CD4-positive, alpha-beta memory T cell (primary cell): Measurements from ENCODE around the gene NOP56. TPM values are rescaled to one million over a fixed set of nuclear protein-coding genes. Genes with fewer than 3 reads are reported as not detected.

Source experiments
- CTCF ChIA-PET: fragments of 350-600 bp; sonication (Branson Sonifier 250); formaldehyde crosslinking; loops from one replicate; lab custom pipeline; 2021; ENCODE audit warnings: inconsistent platforms; ENCODE audit not compliant: partially characterized antibody; lab: Charles Lee
- POLR2A ChIA-PET: fragments of 350-600 bp; sonication (Branson Sonifier 250); formaldehyde crosslinking; loops from one replicate; lab custom pipeline; 2021; ENCODE audit not compliant: partially characterized antibody; lab: Charles Lee
- DNase-seq, 5 donors: peaks; one replicate each; pipeline versions ENCODE4 v3.0.0 to v3.0.0-alpha.2; 2020 to 2022; ENCODE audit warnings: mixed read lengths in 1 of 5
- H3K27ac ChIP-seq: one replicate; pipeline ENCODE4 v1.7.0; 2013; ENCODE audit warnings: low read depth, low read length
- H3K27me3 ChIP-seq: 2 replicates; pipeline ENCODE4 v1.7.0; 2013; ENCODE audit warnings: mild to moderate bottlenecking, low read length, moderate library complexity; ENCODE audit not compliant: insufficient read depth
- H3K36me3 ChIP-seq: 2 replicates; pipeline ENCODE4 v1.7.0; 2013; ENCODE audit warnings: mild to moderate bottlenecking, low read length, moderate library complexity; ENCODE audit not compliant: insufficient read depth
- H3K4me1 ChIP-seq: 2 replicates; pipeline ENCODE4 v1.7.0; 2013; ENCODE audit warnings: mild to moderate bottlenecking, low read length, moderate library complexity; ENCODE audit not compliant: insufficient read depth
- H3K4me3 ChIP-seq, 2 donors: one replicate each; pipeline ENCODE4 v1.7.0; 2013; ENCODE audit warnings: low read length in 2 of 2, mild to moderate bottlenecking in 1 of 2
- H3K9me3 ChIP-seq, 2 donors: one replicate each; pipeline ENCODE4 v1.7.0; 2013; ENCODE audit warnings: low read length in 2 of 2, control low read depth in 1 of 2; ENCODE audit not compliant: control insufficient read depth in 1 of 2
- H3K27ac Mint-ChIP-seq, 7 donors: one replicate each; pipeline ENCODE4 v1.8.0; 2020 to 2021; ENCODE audit warnings: mixed read lengths in 7 of 7, mild to moderate bottlenecking in 6 of 7, inconsistent platforms in 3 of 7, moderate library complexity in 3 of 7
- H3K27me3 Mint-ChIP-seq, 2 donors: one replicate each; pipeline ENCODE4 v1.8.0; 2020 to 2021; ENCODE audit warnings: mixed read lengths in 2 of 2
- H3K36me3 Mint-ChIP-seq, 2 donors: one replicate each; pipeline ENCODE4 v1.8.0; 2020 to 2021; ENCODE audit warnings: mixed read lengths in 2 of 2, inconsistent platforms in 1 of 2, mild to moderate bottlenecking in 1 of 2
- H3K4me1 Mint-ChIP-seq, 4 donors: one replicate each; pipeline ENCODE4 v1.8.0; 2020 to 2021; ENCODE audit warnings: mixed read lengths in 4 of 4, mild to moderate bottlenecking in 1 of 4
- H3K4me3 Mint-ChIP-seq, 8 donors: one replicate each; pipeline ENCODE4 v1.8.0; 2020 to 2021; ENCODE audit warnings: mixed read lengths in 8 of 8, mild to moderate bottlenecking in 7 of 8, moderate library complexity in 6 of 8, inconsistent platforms in 3 of 8
- H3K9me3 Mint-ChIP-seq, 8 donors: one replicate each; pipeline ENCODE4 v1.8.0; 2020 to 2021; ENCODE audit warnings: mixed read lengths in 8 of 8, mild to moderate bottlenecking in 5 of 8, inconsistent platforms in 3 of 8, moderate library complexity in 1 of 8
- intact Hi-C: fragments of 100-400 bp; cut with micrococcal nuclease; formaldehyde crosslinking; loops from one replicate; pipeline ENCODE4 v1.15.1; 2023
- polyA plus RNA-seq, 2 donors: library from polyadenylated mRNA; unstranded; fragments of 300-500 nt; fragmentation: Illumina TruSeq; gene quantifications; one replicate each; pipeline ENCODE4 v1.2.3, GENCODE V29; 2021
- total RNA-seq, 2 experiments: library from RNA; stranded (reverse); gene quantifications; one replicate each; pipeline ENCODE4 v1.2.3, GENCODE V29; 2021

NOP56 gene
- total and polyA plus RNA-seq, 4 experiments from 2014 or later, result 83.4 to 270 (median 197) TPM

DNA sequence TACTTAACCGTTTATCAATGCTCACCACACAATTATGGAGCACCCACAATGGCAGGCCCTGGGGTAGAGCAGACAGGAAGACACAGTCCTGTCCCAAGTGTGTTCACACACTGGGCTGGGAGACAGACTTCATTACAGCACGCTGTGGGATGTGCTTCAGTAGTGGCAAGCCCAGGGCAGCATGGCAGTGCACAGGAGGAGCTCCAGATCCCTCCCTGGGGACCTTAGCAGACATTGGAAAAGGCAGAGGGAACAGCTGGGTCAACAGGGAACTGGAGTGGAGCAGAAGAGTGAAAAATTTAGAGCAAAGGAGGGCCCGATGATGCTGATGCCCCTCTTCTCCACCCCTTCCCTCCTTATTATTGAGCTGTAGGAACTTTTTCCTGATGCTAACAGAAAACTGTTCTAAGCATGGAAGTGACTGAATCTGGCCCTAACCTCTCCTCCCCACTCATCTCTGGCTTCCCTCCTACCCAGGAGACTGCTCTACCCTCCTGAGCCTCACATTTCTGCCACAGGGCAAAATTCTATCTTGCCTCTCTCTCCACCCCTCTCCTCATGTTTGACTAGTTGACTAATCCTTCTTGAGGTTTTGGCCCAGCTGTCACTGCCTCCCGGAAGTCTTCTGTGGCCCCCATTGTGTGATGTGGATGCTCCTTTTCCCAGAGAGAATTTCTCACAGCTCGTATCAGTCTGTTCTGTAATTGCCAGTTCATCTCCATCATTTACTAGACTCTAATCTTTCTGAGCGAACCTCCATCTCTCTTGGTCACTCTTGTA, 41.3 kb upstream of the NOP56 start:
- POLR2A ChIA-PET, result interaction anchor here (0.6 kb wide), 1 partner anchor 12 kb away, joined by 3 read pairs; no protein-coding TSS in a partner anchor
- H3K9me3 Mint-ChIP-seq, result peaks cover 3 to 19% (median 15%) of the 10 kb centered on the region in 8 donors
- H3K4me3 ChIP-seq, result no peak overlapping the region
- H3K4me1 Mint-ChIP-seq, result no peaks in the 10 kb centered on the region
- H3K27me3 Mint-ChIP-seq, result peaks cover 27 to 30% of the 10 kb centered on the region in 2 donors
- H3K36me3 Mint-ChIP-seq, result peaks cover 4 to 5% of the 10 kb centered on the region in 2 donors
- peaks cover 6% of the 10 kb centered on the region for H3K27me3 ChIP-seq
- no peaks in the 10 kb centered on the region for H3K36me3 ChIP-seq
- no peaks in the 10 kb centered on the region for H3K4me1 ChIP-seq
- CTCF ChIA-PET, result interaction anchor here (0.6 kb wide), 1 partner anchor 15 kb away, joined by 3 read pairs; no protein-coding TSS in a partner anchor
- H3K27ac Mint-ChIP-seq, result no peak overlapping the region
- no peak overlapping the region for H3K4me3 Mint-ChIP-seq
- peaks cover 0 to 6% of the 10 kb centered on the region in 2 donors for H3K9me3 ChIP-seq
- DNase-seq, result no peak
- no peak overlapping the region for H3K27ac ChIP-seq
- intact Hi-C loops, result no loop called here

DNA sequence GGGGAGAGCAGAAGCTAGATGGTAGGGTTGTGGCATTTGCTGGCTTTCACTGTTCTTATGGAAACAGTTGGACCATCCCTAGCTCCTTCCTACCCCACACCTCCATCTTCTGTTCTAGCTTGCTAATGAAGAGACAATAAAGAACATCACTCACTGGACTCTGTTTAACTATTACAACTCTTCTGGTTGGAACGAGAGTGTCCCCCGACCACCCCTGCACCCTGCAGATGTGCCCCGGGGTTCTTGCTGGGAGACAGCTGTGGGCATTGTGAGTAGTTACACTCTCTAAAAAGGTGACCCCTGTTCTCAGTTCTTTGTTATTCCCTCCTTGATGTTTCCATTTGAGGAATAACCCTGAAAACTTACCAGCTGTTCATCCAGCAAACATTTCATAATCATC, 40.4 kb upstream of the NOP56 start:
- no peaks in the 10 kb centered on the region for H3K36me3 ChIP-seq
- Mint-ChIP-seq H3K4me3 (no peak overlapping the region), H3K9me3 (peaks cover 3 to 10% (median 8%) of the 10 kb centered on the region in 8 donors), H3K4me1 (no peaks in the 10 kb centered on the region), H3K27ac (no peak overlapping the region), H3K36me3 (peaks cover 4 to 5% of the 10 kb centered on the region in 2 donors), H3K27me3 (peaks cover 27 to 35% of the 10 kb centered on the region in 2 donors)
- H3K4me3 ChIP-seq, result no peak overlapping the region
- H3K9me3 ChIP-seq, result peaks cover 0 to 4% of the 10 kb centered on the region in 2 donors
- DNase-seq, result no peak
- H3K27ac ChIP-seq, result no peak overlapping the region
- H3K4me1 ChIP-seq, result no peaks in the 10 kb centered on the region
- intact Hi-C loops, result no loop called here
- ChIA-PET CTCF (interaction anchor here (0.6 kb wide), 1 partner anchor 16 kb away, joined by 3 read pairs; no protein-coding TSS in a partner anchor), POLR2A (no interaction called here)
- H3K27me3 ChIP-seq, result peaks cover 6% of the 10 kb centered on the region

DNA sequence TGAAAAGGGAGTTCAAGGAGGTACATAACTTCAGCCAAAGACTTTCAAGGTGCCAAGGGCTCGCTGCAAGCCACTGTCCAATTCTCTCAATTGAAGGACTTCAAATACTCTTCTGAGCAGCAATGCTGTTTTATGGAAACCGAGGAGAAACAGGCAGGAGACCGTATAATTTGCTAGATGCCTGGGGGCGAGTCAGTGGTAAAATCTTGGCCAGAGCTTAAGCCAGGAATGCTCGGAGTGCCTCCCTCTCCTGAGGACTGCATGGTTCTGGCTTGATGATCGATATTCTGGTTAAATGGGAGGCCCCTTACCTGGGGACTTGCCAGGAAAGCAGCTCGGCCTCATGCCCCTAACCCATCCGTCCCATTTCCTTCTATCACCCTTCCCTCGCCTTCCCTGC, 35.8 kb upstream of the NOP56 start:
- Mint-ChIP-seq H3K36me3 (no peaks in the 10 kb centered on the region), H3K27me3 (peaks cover 16 to 33% of the 10 kb centered on the region in 2 donors), H3K4me3 (no peak overlapping the region), H3K4me1 (no peaks in the 10 kb centered on the region), H3K27ac (no peak overlapping the region), H3K9me3 (peaks cover 0 to 8% (median under 1%) of the 10 kb centered on the region in 8 donors)
- no peaks in the 10 kb centered on the region for H3K27me3 ChIP-seq
- DNase-seq, result no peak
- ChIA-PET POLR2A (no interaction called here), CTCF (no interaction called here)
- intact Hi-C loops, result no loop called here
- no peak overlapping the region for H3K27ac ChIP-seq
- H3K9me3 ChIP-seq, result no peaks in the 10 kb centered on the region
- no peaks in the 10 kb centered on the region for H3K4me1 ChIP-seq
- H3K4me3 ChIP-seq, result no peak overlapping the region
- H3K36me3 ChIP-seq, result no peaks in the 10 kb centered on the region

DNA sequence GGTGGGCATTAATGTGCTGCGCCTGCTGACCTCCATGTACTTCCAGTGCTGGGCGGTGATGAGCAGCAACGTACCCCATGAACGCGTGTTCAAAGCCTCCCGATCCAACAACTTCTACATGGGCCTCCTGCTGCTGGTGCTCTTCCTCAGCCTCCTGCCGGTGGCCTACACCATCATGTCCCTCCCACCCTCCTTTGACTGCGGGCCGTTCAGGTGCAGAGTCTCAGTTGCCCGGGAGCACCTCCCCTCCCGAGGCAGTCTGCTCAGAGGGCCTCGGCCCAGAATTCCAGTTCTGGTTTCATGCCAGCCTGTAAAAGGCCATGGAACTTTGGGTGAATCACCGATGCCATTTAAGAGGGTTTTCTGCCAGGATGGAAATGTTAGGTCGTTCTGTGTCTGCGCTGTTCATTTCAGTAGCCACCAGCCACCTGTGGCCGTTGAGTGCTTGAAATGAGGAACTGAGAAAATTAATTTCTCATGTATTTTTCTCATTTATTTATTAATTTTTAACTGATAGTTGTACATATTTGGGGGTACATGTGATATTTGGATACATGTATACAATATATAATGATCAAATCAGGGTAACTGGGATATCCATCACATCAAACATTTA, 35.2 kb upstream of the NOP56 start:
- no peak overlapping the region for H3K27ac Mint-ChIP-seq
- no peak overlapping the region for H3K27ac ChIP-seq
- no peak for DNase-seq
- ChIA-PET CTCF (no interaction called here), POLR2A (no interaction called here)
- no peak overlapping the region for H3K4me3 ChIP-seq
- H3K4me1 Mint-ChIP-seq, result no peaks in the 10 kb centered on the region
- H3K9me3 Mint-ChIP-seq, result peaks cover 0 to 8% (median under 1%) of the 10 kb centered on the region in 8 donors
- H3K27me3 Mint-ChIP-seq, result peaks cover 16 to 33% of the 10 kb centered on the region in 2 donors
- no peaks in the 10 kb centered on the region for H3K4me1 ChIP-seq
- H3K9me3 ChIP-seq, result no peaks in the 10 kb centered on the region
- H3K27me3 ChIP-seq, result no peaks in the 10 kb centered on the region
- no peak overlapping the region for H3K4me3 Mint-ChIP-seq
- no peaks in the 10 kb centered on the region for H3K36me3 Mint-ChIP-seq
- intact Hi-C loops, result no loop called here
- no peaks in the 10 kb centered on the region for H3K36me3 ChIP-seq

DNA sequence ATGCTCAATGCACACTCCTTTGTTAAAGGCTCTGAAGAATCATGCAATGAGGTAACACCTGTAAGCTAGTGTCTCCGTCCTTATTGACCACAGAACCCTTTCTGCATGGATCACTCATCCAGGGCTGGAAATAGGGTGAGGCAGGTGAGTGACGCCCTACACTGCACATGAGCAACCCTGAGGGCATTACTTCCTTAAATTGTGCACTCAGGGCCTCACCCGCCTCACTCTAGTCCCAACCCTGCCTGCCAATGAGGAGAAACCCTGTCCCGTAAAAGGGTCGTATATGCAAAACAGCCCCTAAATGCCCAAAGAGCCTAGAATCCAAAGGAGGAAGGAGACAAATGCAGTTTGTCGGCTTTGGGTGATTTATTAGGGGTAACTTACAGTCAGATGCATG, 33.6 kb upstream of the NOP56 start:
- Histone ChIP-seq H3K27me3 (no peaks in the 10 kb centered on the region), H3K4me3 (no peak overlapping the region), H3K9me3 (no peaks in the 10 kb centered on the region), H3K27ac (no peak overlapping the region), H3K36me3 (no peaks in the 10 kb centered on the region), H3K4me1 (no peaks in the 10 kb centered on the region)
- Mint-ChIP-seq H3K36me3 (no peaks in the 10 kb centered on the region), H3K27ac (no peak overlapping the region), H3K9me3 (peaks cover 0 to 8% (median under 1%) of the 10 kb centered on the region in 8 donors), H3K4me3 (no peak overlapping the region), H3K27me3 (peaks cover 9 to 31% of the 10 kb centered on the region in 2 donors), H3K4me1 (no peaks in the 10 kb centered on the region)
- ChIA-PET CTCF (no interaction called here), POLR2A (no interaction called here)
- intact Hi-C loops, result no loop called here
- no peak for DNase-seq

DNA sequence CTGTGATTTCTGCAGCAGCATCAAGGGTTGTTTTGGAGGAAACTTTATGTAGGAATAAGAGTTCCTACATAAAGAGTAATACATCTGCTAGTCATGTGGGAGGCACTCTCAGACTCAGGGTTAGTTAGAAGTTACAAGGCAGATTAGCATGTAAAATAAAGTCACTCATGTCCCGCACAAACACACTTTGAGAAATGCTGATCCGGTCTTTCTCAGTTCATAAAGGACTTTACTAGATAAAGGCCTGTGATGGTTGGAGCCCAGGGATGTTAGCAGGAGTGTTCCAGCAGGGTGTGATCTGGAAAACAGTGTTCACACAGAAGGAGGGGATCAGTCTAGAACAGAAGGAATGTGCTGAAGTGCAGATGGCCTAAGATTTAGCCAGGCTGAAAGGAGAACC, 33.1 kb upstream of the NOP56 start:
- ChIA-PET CTCF (no interaction called here), POLR2A (no interaction called here)
- DNase-seq, result no peak
- Histone ChIP-seq H3K27ac (no peak overlapping the region), H3K4me3 (no peak overlapping the region), H3K27me3 (no peaks in the 10 kb centered on the region), H3K4me1 (no peaks in the 10 kb centered on the region), H3K36me3 (no peaks in the 10 kb centered on the region), H3K9me3 (no peaks in the 10 kb centered on the region)
- H3K36me3 Mint-ChIP-seq, result no peaks in the 10 kb centered on the region
- H3K4me3 Mint-ChIP-seq, result no peak overlapping the region
- H3K4me1 Mint-ChIP-seq, result no peaks in the 10 kb centered on the region
- peaks cover 9 to 29% of the 10 kb centered on the region in 2 donors for H3K27me3 Mint-ChIP-seq
- intact Hi-C loops, result no loop called here
- no peak overlapping the region for H3K27ac Mint-ChIP-seq
- peaks cover 0 to 8% (median under 1%) of the 10 kb centered on the region in 8 donors for H3K9me3 Mint-ChIP-seq

DNA sequence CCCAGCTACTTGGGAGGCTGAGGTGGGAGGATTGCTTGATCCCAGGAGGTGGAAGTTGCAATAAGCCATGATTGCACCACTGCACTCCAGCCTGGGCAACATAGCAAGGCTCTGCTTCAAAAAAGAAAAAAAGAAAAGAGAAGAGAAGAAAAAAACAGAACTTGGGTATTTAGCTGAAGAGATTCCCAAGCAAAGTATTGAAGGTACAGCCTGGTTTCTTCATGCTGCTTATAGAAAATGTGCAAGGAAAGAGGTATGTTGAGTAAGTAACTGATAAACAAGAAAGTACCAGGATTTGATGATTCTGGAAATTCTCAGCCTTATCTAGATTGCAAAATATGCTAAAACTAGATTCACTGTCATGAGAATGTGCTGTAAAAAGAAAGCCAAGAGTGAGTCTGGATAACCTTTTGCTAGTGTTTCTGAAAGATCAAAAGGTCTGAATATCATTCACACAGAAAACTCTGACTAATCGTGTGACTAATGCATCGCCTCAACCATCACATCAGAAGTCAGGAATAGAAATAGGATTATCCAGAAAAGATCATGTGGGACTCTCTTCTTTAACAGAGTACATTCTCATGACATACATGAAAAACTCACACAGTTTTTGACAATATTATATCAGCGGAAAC, 32.4 kb upstream of the NOP56 start:
- no peaks in the 10 kb centered on the region for H3K4me1 ChIP-seq
- CTCF ChIA-PET, result no interaction called here
- H3K9me3 Mint-ChIP-seq, result peaks cover 0 to 10% (median under 1%) of the 10 kb centered on the region in 8 donors
- H3K9me3 ChIP-seq, result no peaks in the 10 kb centered on the region
- no peak overlapping the region for H3K4me3 ChIP-seq
- no peaks in the 10 kb centered on the region for H3K4me1 Mint-ChIP-seq
- H3K27ac ChIP-seq, result no peak overlapping the region
- intact Hi-C loops, result no loop called here
- POLR2A ChIA-PET, result no interaction called here
- DNase-seq, result no peak
- no peak overlapping the region for H3K4me3 Mint-ChIP-seq
- peaks cover 9 to 27% of the 10 kb centered on the region in 2 donors for H3K27me3 Mint-ChIP-seq
- no peaks in the 10 kb centered on the region for H3K27me3 ChIP-seq
- H3K27ac Mint-ChIP-seq, result no peak overlapping the region
- no peaks in the 10 kb centered on the region for H3K36me3 ChIP-seq
- no peaks in the 10 kb centered on the region for H3K36me3 Mint-ChIP-seq
